Measurements from ENCODE around the gene FCRL5.
A peak's percentile ranks its signal among the peaks of the same experiment; 100 is the strongest.

FCRL5 gene

DNA sequence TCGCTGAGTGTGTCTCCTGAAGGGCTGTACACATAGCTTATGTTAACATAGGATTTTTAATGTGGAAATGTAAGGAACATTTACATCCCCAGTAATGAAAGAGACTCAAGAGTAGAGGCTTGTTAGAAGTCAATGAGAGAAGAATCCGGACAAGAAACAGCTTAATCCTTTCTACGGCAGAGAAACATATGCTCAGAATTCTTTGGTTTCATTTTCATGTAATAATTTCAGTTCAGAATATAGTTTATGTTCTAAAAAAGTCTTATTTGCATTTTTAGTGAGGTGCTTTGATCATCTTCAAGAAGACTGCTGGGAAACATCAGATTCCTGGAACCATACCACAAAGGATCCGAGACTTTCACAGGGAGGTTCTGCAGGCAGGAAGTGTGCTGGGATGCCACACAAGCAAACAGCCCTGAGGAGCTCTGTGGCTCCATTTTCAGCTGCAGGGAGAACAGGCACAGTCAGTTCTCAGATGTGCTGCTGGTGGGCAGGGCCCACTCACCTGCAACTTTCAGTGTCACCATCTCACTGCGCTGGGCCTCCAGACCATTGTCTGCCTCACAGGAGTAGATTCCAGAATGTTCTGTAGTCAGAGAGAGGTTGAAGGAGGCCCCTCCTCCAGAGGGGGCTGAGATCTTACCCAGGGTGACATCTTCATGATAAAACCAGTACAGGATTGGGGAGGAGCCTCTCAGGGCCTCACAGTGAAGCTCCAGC, 28.4 kb downstream of the FCRL5 start:
- no peak for DNase-seq (ENCODE audit: low read depth)

DNA sequence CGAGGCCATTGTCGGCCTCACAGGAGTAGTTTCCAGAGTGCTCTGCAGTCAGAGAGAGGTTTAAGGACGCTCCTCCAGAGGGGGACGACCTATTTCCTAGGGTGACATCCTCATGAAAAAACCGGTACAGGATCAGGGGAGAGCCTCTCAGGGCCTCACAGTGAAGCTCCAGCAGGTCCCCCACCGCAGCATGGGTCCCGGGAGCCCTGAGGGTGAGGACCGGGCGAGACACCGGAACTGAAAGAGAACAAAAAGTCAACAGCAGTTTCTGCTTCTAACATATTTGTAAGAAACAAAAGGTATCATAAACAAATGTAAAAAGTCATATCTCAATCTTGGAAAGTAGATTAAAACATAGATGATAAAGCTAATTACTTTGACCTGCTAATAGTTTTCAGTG, 31.3 kb downstream of the FCRL5 start:
- DNase-seq (ENCODE audit: low read depth) = no peak

DNA sequence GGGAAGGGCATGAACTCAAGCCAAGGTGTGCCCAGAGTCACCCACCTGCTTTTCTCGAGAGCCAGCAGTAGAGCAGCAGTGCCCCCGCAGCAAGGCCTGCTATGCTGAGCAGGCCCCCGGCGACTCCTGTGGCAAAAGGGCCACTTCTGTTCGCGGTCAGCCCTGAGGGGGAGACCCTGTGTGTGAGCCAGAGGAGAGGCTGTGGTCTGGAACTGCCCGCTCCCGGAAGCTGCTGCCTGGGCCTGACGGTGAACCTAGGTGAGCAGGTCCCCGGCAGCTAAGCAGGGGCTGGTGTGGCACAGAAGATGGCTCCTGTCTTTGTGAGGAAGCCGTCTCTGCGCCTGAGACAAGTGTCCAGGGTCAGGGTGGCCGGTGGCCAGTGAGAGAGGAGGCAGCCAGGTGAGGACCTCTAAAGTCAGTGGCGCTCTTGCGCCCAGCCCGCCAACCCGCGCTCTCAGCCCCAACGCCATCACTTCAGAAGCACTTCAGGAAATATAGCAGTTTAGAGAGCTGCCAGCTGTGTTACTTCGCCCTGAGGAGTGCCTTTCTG, 31.9 kb downstream of the FCRL5 start:
- DNase-seq (ENCODE audit: low read depth) = no peak

DNA sequence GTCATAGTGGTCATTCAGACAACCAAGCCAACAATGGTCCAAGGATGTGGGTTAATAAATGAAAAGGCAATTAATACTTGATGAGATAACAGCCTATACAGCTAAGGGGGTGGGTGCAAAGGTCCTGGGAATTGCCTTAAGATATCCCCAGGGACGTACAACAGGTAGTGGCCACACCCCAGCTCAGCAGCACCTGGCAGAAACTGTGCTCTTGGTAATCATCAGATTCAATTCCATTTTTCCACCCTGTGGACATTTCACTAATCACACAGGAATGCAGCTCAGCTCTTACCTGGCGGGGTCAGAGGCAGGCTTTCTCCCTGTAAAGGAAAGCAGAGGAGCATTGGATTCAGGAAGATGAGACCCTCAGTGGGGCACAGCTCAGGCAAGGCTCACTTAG, 32.9 kb downstream of the FCRL5 start:
- DNase-seq (ENCODE audit: low read depth) = no peak

DNA sequence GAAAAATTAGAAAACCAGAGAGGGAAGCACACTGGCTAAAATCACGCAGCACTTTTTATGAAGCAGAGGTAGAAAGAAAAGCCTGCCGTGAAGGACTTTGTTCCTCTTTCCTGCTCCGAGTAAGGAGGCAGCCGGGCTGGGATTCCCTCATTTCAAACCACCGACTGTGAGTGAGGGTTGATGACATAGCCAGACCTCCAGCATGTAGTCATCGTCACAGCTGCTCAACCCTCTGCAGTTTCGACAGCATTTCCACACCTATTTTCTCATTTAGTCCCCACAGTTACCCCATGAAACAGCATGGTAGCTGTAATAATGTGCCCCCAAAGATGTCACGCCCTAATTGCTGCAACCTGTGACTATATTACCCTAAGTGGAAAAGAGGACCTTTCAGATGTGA, 35.3 kb downstream of the FCRL5 start:
- DNase-seq (ENCODE audit: low read depth) = no peak

DNA sequence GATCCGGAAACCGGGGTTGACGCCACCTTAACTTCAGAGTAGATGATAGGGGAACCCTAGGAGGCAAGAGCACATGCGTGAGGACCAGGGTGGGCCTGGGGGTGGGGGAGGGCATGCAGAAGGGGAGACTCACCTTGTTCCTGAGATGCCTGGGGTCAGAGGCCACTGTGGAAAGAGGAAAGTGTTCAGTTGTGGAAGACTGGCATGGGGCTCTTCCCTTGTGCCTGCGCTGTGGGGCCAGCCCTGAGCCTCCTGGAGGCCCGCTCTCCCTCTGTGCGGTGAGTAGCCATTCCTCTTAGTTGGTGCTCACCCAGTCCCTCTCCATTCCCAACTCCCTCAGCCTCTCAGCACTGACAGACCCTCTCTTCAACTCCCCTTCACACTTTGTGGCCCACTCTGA, 36.6 kb downstream of the FCRL5 start:
- DNase-seq (ENCODE audit: low read depth) = no peak

DNA sequence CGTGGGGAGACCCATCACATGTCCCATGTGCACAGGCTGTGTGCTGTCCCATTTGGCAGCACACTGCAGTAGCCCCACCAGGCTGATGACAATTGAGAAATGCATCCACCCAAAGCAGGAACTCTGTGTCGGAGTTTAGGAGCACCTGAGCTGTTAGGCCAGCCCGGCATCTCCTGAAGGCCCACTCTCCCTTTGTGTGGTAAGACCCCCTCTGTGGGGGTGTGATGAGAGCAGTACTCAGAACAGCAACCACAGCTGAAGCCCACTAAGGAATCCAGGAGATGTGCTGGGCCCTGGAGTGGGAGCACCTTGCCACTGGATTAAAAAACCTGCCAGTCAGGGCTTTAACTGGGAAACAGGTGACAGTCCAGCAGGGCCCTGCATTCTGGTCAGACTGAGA, 37.2 kb downstream of the FCRL5 start:
- no peak for DNase-seq (ENCODE audit: low read depth)

DNA sequence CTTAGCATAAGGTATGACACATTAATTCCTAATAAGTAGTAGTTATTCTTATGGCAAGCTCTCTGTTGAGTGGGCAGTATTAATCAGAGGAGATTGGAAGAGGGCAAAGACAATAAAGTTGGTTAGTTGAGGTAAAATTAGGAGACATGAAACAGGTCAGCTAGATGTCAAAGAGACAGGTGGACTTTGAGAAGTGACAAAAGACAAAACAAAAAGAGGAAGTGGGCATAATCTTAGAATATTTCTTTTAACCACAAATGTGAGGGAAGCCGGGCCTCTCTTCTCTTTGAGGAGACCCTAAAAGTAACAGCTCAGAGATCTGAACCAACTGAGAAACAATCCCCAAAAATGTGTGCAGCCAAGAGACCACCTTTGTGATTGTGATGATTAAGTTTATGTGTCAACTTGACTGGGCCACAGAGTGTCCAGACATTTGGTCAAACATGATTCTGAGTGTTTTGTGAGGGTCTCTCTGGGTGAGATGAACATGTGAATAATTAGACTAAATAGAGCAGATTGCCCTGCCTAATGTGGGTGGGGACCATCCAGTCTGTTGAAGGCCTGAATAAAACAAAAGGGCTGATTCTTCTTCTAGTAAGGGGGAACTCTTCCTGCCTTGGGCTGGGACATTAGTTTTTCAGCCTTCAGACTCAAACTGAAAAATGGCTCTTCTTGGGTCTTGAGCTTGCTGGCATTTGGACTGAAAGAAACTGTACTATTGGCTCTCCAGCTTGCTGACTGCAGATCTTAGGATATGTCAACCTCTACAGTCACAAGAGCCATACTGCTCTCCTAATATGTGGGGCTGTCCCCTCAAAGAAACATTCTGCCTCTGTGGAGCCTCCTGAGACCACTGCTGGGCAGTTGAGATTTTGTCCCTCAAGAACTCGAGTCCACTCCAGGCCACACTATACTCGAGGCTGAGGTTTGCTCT, 40.0 kb downstream of the FCRL5 start:
- no peak for DNase-seq (ENCODE audit: low read depth)

DNA sequence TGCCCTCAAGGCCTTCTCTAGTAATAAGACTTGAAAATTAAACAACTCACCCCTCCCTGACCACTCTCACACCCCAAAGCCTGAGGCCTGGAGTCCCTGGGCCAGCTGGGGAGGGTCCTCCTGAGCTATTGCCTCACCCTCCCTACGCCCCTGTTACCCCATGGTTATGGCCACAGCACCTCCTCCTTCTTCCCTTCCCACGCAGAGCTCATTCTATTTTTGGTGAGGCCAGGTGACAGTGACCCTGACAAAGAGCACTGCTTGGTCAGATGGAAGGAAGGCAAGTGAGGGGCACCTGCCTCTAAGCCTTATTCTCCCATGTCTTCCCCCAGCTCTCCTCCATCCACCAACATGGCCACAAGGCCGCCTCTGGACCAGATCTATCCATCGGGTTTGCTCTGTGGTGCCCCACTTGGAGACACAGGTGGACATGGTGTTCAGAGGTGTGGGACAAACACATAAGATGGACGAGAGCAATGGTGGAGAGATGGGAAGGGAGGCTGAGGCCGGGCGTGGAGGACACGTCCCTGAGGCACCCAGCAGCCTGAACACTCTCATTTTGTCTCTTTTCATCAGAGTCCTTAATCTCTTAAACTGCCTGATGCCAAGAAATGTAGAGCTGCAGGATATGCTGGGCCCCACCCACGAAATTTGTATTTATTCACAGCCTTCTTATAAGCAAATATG, 42.6 kb downstream of the FCRL5 start:
- no peak for DNase-seq (ENCODE audit: low read depth)

DNA sequence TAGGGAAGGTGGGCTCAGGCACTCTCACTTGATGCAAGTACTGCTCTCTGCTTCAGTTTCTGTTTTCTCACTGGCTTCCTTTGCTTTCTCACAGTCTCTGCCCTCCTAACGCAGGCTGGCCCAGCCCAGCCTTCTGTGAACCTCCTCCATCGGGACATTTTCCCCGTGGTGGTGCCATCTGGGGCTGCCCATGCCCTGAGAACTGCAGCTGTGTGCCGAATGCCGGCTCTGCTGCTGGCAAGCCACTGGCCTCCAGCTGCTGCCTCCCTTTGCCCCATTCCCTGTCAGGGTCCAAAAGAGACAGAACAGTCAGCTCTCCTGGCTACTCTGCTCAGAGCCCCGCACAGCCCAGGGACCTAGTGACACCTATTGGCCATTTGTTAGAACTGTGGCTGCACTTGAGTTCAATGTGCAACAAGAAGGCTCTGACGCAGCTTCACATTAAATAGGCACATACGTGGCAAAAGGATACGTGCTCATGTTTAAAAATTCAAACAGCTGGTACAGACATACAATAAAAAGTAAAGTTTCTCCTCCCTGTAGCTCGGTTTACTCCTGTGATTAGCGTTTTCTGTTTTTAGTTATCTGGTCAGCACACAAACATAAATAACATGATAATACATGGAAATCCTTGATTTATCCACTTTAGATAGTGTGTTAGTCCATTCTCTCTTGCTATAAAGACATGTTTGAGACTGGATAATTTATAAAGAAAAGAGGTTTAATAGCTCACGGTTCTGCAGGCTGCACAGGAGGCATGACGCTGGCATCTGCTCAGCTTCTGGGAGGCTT, 46.6 kb downstream of the FCRL5 start:
- no peak for DNase-seq (ENCODE audit: low read depth)

DNA sequence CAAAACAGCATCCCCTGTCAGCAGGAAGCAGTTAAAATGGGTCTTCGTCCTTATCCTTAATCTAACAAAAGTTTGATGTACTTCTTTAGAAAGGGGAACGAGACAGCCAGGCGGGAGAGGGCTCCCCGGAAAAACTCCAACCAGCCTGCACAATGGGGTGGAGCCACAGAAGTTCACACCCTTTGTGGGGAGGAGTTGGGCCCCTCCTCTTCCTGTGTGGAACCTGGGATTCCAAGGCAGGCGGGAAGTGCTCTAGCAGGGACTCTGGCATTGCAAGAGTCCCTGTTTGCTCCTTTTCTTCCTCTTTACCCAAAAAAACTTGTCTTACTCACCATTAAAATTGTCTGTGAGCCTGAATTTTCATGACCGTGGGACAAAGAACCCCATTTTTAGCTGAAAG, 47.7 kb downstream of the FCRL5 start:
- no peak for DNase-seq (ENCODE audit: low read depth)

DNA sequence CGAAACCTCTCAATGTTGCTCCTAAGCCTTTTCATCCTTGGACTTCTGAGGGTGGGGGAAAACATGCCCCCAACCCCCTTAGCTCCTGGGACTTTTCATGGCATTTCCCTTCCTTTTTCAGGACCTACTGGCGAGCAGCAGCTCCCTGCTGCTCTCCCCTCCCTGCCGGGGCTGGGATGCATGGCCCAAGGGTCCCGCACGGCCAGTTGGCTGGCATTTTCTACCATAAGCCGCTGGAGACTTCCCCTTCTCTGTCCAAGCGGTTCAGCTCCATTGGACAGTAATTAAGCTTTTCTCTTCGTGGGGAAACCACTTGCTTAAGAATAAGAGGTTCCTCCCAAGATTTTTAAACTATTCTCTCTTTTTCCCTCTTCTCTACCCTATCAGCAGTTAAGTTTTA, 52.8 kb downstream of the FCRL5 start:
- DNase-seq (ENCODE audit: low read depth) = no peak

DNA sequence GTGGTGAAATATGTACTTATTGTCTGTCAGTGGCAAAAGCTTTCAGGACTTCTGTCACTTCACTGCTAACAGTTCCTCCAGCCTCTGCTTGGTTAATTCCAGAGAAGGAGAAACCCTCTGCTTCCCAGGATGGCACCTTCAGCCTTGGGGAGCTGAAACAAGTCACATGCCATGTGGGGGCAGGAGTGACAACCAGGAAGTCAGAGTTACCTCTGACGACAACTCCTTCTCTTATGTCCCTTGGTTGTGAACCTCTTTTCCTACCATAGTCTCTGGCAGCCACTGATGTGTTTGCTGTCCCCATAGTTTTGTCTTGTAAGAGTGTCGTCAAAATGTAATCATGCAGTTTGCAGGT, 53.6 kb downstream of the FCRL5 start:
- no peak for DNase-seq (ENCODE audit: low read depth)

DNA sequence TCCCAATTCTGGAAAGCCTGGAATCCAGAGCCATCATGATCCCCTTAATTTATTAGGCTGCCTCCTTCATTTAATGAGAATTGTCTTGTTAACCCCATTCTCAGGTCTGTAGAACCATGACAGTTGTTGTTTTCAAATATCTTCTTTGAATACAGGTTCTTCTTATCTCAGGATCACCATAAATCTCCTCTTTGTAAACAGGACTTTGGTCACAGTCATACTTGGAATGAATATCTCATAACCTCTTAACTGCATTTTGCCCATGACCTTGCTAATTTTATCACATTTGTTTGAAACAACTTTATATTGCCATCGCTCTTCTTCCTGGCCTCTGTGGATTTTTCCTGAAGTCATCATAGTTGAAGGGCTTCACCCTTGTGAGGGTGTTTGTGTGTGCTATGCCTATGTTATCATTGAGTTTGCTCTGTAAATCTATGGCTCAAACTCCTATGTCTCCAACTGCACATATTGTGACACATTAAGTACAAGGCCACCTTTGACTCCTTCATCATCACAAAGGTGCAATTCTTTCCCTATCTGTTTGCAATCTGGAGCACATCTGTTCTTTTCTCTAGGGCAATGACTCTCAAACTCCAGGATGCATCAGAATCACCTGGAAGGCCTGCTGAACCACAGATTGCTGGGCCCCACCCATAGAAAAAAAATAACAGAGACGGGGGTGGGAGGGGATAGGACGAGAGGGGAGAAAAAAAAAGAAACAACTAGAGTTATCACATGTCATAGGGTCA, 54.2 kb downstream of the FCRL5 start:
- DNase-seq (ENCODE audit: low read depth) = no peak

DNA sequence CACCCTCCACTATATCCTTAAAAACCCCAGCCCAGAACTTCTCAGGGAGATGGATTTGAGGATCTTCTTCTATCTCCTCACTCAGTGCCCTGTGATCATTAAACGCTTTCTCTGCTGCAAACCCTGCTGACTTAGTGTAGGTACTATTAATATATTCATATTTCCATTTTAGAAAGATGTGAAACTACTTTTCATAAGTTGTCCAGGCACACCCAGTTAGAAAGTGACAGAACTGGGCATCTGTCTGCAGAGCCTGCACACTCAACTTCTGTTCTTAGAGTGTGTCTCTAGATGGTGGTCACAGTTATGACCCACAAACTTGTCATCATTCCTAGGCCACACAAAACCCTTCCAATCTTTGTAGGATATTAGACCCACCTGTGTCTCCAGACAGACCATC, 55.0 kb downstream of the FCRL5 start:
- no peak for DNase-seq (ENCODE audit: low read depth)

DNA sequence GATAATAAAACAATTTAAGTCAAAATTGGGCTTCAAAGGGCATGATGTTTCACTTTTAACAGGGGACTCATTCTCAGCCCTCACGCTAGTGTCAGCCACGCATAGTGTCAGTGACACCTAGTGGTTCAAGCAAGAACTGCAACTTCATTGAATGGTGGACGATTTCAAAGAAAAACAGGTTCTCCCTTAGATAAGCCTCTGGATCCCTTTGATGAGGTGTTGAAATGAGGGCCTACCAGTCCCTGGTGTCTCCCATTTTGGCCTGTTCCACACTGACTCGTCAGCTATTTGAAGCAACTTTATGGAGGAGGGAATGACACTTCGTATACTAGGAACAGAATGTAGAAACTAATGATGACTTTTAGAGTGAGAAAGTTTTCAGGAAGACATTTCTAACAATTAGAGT, 56.2 kb downstream of the FCRL5 start:
- peak; percentile 10 for DNase-seq (ENCODE audit: low read depth)

DNA sequence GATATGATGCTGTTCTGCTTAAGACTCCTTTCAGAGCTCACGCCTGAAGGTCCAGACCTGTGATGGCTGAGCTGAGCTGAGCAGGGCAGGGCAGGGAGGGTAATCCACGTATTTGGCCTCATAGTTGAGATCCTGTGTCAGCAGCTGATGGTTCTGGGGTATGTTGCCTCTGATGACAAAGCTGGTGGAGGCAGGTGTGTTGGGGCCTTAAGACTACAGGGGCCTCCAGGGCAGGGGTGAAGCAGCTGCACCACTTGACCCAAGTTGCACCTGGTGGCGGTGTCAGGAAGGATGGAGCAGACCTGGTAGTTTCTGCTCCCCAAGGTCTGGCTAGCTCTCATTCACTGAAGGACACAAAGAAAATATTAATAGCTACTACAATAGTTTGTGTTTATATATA, 57.0 kb downstream of the FCRL5 start:
- no peak for DNase-seq (ENCODE audit: low read depth)

DNA sequence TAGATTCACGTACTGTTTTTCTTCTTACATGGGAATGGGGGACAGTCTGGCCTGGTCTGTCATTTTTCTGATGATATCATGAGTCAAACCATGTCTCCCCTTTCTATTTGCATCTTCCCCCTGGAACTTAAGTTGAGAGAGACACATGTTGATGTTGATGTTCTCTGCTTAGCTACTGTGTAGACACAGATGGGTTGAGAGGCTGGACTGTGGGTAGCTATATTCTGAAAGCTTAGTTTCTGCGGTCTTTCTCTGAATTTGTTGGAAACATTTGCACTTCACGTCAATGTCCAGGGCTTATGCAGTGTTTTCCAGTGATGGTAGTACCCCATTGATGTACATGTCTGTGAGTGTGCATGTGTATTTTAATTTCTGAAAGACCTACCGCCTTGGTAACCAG, 58.2 kb downstream of the FCRL5 start:
- DNase-seq (ENCODE audit: low read depth) = no peak

DNA sequence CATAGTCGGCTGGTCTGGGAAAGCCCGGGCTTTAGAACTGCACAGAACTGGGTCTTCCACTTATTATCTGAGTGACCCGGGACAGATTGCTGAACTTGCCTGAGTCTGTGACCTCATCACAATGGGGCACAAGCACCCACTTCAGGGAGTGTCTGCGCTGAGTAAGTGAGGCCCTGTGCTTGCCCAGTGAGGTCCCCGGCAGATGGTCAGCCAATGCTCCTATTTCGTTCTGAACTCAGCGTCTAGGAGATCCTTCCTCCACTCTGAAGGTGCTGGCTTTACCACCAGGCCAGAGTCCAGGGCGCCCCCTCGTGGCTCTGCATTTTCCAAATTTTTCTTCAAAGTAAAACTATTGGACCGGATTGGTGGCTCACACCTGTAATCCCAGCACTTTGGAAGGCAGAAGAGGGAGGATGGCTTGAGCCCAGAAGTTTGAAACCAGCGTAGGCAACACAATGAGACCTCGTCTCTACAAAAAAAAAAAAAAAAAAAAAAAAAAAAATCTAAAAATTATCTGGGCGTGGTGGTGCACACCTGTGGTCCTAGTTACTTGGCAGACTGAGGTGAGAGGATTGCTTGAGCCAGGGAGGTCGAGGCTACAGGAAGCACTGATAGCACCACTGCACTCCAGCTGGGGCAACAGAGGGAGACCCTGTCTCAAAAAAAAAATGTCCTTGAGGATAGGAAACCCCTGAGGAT, 61.7 kb downstream of the FCRL5 start:
- DNase-seq (ENCODE audit: low read depth) = peak; percentile 11

DNA sequence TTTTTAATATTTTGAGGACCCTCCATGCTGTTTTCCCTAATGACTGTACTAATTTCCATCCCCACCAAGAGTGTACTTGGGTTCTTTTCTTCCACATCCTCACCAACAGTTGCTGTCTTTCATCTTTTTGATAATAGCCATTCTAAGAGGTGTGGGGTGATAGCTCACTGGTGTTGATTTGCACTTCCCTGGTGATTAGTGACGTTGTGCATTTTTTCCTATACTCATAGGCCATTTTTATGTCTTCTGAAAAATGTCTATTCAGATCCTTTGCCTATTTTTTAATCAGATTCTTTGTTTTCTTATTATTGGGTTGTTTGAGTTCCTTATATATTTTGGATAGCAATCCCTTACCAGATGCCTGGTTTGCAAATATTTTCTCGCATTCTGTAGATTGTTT, 64.2 kb downstream of the FCRL5 start:
- DNase-seq (ENCODE audit: low read depth) = no peak

DNA sequence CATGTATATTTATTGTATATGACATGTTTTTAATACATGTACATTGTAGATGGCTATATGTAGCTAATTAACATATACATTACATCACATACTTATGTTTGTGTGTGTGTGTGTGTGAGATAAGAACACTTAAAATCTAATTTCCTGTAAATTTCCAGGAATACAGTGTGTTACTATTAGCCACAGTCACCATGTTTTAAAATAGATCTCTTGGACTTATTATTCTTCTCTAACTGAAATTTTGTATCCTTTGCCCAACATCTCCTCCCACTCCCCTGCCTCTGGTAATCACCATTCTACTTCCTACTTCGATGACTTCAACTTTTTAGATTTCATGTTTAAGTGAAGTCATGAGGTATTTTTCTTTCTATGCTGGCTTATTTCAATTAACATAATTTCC, 64.8 kb downstream of the FCRL5 start:
- DNase-seq (ENCODE audit: low read depth) = no peak
